HG02678 (cell line): ENCODE measurements around the gene KCNN2.

ENCODE experiments used
- ATAC-seq: cut with Tn5 transposase; IDR thresholded peaks from one replicate; pipeline ENCODE4 v1.9.1; 2021; ENCODE audit warnings: mild to moderate bottlenecking, moderate library complexity; ENCODE audit not compliant: unreplicated experiment

The KCNN2 gene

GRCh38 chr5:114362197-114362976 is 517 bp downstream of the KCNN2 start:
- peak; percentile 23 for ATAC-seq

DNA sequence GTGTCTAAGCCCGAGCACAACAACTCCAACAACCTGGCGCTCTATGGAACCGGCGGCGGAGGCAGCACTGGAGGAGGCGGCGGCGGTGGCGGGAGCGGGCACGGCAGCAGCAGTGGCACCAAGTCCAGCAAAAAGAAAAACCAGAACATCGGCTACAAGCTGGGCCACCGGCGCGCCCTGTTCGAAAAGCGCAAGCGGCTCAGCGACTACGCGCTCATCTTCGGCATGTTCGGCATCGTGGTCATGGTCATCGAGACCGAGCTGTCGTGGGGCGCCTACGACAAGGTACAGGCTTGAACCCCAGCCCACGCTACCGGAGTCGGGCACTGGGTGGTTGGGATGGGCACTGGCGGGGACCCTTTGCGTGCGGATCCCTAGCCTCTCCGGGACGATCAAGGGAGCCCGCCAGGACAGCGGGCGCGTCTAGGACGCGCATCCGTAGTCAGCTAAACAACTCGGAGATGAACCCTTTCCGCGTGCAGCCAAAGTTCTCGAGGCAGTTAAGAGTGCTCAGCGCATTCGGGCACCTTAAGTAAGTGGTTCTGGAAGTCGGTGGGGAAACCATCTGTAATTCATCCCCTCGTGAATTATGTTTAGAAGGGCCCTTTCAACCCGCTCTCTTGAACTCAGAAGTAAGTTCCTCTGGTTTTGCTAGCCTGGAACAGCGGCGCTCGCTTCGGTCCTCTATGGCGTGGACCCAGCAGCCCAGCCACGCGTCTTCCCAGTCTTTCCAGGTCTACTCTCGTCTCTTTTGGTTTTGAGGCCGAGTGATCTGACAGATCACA is 1.3 kb downstream of the KCNN2 start:
- ATAC-seq = no peak

DNA sequence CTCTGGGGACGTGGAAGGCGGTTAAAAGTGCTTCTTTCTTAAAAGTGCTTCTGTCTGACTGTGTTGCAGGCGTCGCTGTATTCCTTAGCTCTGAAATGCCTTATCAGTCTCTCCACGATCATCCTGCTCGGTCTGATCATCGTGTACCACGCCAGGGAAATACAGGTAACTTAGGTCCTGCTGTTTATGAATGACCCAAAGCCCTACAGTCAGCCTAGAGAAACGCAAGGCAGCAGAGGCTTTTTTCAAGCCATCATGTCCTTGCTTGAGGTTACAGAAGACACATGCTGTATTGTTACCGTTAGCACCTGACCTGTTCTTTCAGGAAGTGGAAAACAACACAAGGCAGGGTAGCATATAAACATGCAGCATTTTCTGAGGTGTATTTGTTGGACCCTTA is 2.0 kb downstream of the KCNN2 start:
- no peak for ATAC-seq

DNA sequence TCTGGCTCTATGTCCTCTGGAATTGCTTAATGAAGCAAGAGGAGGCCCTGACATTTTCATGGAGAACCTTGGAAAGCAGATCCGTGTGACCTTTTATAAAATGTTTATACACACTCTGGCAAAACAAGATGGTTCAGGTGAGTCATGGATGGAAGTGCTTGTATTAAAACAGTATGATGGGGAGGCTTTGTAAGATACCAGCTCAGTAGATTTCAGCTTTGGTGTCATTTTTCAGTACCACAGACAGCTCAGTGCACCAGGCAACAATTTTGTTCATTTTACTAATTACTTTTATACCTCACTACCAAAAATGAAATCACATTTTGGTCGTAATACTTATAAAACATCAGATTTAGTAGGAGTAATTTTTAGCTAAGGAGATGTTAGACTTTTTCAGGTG is 5.2 kb downstream of the KCNN2 start:
- no peak for ATAC-seq

DNA sequence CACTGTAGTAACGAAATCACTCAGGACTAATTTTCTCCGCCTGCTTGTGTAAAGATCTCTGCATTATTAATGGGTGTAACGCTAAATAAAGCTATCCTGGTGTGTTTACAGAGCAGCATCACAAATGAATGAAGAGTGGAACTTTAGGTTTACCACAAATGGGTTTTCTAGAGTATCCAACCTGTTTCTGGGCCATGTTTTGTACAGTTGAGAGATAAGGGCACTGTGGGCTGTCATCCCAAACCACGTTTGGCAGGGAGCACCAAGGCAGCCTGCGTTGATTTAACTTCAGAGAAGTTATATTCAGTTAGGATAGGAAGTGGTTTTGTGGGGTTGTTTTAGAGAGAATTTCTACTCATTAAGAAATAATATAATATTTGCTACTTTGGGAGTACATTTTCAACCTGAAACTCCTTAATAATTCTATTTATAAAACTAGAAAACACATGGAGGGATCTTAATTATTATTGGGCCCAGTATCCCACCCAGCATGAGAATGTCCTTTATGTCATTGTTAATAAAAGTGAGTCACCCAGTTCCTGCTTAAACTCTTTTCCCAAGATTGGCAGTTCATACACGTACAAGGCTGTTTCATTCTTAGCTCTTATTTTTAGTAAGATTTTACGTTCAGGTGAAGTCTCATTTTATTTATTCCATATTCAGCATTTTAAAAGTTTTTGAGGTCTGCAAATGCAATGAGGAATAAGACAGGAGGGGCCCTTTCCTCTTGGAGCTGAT is 8.0 kb downstream of the KCNN2 start:
- ATAC-seq = no peak

DNA sequence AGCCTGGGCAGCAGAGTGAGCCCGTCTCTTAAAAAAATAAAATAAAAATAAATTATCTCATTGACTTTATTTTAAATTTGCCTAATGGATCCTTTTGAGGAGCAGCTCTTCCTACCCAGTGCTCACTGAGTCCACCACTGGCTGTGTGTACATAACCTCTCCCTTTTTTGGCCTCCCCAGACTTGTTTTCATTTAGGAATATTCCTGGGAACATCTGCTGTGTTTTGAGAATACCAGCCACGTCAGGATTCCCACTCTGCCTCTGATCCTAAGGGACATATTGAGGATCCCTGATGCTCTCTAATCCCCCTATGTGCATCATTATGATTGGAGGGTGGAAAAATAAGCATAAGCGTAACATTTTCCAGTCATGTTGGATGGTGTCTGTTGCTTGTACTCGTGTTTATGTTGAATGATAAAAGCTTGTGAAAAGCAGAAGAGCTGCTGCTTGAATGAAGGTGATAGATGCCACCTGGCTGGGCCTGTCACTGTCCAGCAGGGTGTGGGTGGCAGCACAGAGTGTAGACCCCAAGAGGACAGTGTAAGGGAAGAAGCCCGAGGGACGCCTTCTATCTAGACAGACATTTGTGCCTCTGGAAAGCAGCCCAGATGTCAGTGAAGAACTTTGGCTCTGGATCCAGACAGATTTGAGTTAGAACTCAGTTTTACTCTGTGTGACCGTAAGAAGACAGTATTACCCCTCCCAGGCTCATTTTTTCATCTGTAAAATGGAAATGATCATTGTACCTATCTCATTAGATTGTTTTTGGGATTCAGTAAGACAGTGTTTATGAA is 15.4 kb downstream of the KCNN2 start:
- no peak for ATAC-seq

DNA sequence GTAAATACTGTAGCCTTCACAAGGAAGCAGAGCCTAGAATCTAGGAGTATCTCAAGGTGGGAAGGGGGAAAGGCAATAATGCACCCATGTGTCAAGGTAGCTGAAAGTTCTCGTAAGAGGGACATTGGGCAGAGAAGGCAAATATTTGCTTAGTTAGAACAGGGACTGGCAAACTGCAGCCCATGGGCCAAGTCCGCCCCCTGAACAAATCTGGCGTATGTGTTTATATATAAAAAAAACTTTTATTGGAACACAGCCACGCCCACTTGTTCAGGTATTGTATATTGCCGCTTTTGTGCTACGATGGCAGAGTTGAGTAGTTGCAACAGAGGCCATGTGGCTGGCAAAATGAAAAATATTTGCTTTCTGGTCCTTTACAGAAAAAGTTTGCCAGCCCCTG is 16.1 kb downstream of the KCNN2 start:
- no peak for ATAC-seq

DNA sequence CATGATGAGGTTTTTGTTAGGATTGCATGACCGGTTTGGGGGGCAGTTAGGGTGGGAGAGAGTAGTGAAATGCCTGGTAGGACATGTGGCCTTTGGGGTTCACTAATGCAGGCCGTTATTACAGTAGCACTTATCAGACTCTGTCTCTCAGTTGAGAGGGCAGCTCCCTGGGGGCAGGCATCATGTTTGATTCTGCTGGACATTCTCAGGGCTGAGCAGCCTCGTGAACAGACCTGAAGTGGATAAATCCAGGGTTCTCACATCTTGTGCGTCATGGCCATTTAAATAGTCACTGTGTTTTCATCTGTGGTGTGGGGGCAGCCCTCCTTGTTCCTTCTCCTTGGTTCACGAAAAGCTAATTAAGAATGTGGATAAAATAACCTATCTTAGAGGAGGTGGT is 18.9 kb downstream of the KCNN2 start:
- ATAC-seq = no peak

GRCh38 chr5:114387433-114387832 is 25.6 kb downstream of the KCNN2 start:
- no peak for ATAC-seq

- ATAC-seq = no peak
These were observed 28.6 kb downstream of the KCNN2 start for GRCh38 chr5:114390431-114390830.

DNA sequence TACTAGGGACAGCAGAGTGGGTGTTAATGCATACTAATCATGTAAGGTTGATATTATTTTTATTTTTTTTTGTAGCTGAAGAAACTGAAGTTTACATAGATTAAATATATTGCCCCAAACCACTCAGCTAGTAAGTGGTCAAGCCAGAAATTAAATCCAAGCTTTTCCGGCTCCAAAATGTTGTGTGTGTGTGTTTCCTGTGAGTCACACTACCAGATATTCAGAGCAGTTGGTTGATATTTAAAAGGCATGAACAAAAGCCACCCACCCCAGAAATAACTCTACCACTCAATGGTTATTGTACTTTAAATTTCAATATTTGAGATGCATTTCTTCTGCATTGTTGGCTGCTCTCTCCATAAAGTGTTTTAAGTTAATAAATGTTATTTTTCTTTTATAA is 29.5 kb downstream of the KCNN2 start:
- no peak for ATAC-seq

GRCh38 chr5:114393159-114393558 is 31.3 kb downstream of the KCNN2 start:
- ATAC-seq = no peak

DNA sequence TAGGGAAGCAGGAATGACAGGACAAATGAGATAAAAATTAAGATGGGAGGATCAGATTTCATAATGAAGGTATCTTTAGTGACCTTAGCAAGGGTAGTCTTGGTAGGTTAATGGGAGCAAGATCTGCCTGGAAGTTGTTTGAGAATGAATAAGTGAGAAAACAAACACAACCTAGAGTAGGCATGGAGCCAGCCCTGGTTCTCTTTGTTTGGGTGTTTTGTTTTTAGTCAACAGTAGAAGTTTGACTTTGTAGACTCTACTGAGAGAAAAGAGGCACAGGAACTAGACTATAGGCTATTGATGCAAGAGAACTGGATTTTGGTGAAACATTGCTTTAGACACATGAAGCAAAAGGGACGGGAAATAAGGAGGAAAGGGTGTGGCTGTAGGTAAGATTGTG is 40.3 kb downstream of the KCNN2 start:
- ATAC-seq = no peak

DNA sequence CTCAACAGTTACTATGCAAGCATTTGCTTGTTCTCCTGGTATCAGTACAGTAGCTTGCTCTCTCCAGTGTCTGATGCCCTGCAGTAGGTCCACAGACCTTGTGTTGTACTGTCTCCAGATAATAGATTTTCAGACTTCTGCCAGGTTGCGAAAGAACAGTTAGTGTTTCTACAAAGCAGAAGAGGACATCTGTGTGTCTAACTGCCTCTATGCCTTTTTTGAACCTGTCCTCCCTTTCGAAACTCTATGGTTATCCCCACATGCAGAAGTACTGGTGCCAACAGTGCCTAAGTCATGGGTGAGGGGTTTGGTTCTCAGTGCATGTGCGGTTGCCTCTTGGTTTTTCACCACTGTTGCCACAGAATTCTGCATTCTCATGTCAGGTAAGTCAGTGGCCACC is 45.9 kb downstream of the KCNN2 start:
- ATAC-seq = no peak

- ATAC-seq = no peak
These were observed 47.0 kb downstream of the KCNN2 start for GRCh38 chr5:114408847-114409246.

- no peak for ATAC-seq
These were observed 49.6 kb downstream of the KCNN2 start for GRCh38 chr5:114411380-114411931.

DNA sequence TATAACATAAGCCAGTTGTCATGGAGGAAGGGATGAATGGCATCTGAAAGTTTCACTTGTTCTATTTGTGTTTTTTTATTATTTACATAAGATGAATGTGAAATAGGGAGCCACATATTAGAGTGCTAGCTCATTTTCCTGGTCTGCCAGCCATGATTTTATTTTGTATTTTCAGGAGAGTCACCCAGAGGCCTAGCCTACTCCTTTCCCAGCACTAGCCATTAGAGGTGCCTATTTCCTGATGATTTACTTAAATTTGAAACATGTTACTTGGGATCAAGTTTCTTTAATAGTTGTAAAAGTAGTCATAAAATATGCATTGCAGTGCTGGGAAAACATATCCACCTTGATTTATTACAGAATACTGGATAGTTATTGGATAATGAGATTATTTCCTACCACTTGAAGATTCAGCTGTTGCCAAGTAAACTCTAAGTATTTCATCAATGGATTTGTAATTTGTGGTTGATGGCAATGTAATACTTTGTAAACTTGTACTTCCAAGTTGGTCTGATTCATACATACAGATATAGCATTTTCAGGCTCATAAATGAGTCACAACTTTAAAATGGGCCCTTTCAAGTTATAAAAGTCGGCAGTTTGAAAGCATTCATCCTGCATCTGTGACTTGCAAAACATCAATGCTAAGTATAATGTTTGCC is 50.8 kb downstream of the KCNN2 start:
- no peak for ATAC-seq

GRCh38 chr5:114415760-114416159 is 53.9 kb downstream of the KCNN2 start:
- no peak for ATAC-seq

DNA sequence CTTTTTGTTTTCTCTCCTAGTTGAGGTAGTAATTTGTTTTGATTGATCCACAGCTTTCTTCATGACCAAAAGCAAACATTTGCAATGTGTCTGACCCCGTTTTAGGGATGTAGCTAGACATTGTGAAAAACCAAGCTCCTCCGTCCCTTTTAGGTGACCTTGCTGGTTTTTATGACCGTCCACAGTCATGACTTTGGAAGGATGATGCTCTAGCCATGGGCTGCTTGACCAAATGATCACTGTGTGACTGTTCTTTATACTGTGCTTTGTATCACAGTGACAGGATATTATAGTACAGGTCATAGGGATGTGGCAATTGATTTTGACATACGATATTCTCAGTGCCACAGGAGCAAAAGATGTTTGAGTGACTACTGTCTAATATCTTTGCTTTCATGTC is 54.4 kb downstream of the KCNN2 start:
- no peak for ATAC-seq

DNA sequence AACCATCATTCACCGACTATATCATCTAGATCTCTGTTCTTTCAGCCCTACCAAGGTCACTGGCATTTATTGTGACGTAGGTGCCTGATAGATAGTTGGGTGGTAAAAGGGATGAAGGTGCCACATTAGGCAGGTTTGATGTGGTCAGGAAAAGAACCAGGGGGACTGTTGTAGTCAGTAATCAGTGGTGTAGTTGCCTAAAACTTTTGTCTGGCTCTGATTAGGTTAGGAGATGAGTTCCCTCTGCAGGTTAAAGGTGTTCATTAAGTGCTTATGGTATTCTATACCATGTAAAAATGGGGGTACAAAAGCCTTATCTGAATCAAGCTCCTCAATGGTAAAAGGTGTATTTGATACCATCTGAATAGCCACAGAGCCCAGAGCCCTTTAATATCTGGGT is 55.6 kb downstream of the KCNN2 start:
- no peak for ATAC-seq
